GM19452 (cell line): ENCODE results near the gene CD83.

ENCODE experiments used
- ATAC-seq: cut with Tn5 transposase; IDR thresholded peaks from one replicate; pipeline ENCODE4 v1.9.1; 2021; ENCODE audit not compliant: unreplicated experiment

The CD83 gene

GRCh38 chr6:14091339-14091978 lies 26.1 kb upstream of the CD83 start:
- ATAC-seq: no peak

DNA sequence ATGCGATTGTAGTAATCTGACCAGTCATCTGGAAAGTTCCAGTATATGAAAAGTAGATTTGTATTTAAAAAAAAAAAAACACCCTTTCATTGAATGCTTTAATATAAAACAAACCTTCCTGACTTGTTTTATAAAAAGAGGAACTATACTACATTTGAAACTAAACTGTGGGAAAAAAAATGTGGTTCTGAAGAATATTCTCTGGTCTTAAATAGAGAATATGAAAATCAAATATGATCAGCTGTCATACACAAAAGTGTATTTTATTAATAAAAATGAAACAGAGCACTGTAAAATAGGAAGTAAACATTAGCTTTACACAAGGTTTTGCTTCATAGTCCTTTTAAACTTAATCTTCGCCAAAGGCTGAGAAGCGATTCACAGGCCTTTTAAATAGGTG lies 25.3 kb upstream of the CD83 start:
- ATAC-seq: no peak

DNA sequence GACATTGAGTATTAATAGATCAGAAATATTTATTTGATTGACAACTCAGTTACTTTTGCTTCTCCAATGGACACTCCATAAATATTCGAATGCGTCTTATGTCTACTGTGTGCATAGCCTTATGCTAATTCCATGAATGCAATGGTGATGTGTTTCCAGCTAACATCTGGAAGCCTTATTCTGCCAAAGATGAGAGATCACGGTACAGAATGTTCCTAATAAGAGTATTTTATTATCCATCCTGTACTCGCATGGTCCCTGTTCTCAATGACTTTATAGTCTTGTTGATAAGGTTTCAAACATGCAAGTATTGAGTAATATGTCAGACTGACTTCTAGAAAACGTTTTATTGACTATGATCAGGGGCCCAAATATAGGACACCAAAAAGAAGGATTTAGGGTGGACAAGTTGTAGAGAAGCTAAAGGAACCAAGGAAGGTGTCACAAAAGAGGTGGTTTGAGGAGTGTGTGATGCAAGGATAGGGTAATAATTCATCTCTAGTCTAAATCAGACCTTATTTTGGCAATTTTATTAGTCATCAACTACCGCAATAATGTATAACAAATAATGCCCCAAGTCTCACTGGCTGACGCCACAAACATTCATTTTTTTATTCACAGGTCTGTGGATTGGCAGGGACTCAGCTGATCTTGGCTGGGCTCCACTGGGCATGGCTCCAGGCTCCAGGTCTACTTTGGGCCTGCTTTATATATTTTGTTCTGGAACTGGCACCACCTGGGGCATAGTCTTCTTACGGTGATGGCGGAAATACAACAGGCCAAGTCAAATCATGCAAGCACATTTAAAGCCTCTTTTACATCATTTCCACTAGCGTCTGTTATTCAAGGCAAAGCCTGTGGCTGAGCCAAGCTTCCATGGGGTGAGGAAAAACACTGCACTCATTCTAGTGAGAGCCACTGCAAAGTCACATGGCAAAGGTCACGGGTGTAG lies 24.5 kb upstream of the CD83 start:
- no peak for ATAC-seq

DNA sequence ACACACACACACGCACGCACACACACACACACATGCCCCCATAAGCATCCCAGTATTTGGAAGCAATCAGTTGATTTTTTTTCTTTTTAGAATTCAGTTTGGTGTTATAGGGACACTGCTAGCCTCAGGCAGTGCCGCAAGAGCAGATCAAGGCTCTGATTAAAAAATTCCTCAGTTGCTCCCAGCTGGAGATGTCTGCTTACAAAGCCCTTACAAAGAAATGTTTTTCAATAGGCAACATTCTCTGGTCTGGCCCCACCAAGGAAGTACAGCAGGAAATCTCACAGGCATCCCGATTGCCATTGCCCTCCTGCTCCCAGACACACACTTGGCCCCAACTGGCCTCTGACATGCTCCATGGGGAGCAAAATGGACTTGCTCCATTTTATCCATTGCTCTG lies 22.9 kb upstream of the CD83 start:
- no peak for ATAC-seq

GRCh38 chr6:14095437-14095836 lies 22.1 kb upstream of the CD83 start:
- ATAC-seq: peak; percentile 55

GRCh38 chr6:14100138-14100537 lies 17.4 kb upstream of the CD83 start:
- ATAC-seq: no peak

DNA sequence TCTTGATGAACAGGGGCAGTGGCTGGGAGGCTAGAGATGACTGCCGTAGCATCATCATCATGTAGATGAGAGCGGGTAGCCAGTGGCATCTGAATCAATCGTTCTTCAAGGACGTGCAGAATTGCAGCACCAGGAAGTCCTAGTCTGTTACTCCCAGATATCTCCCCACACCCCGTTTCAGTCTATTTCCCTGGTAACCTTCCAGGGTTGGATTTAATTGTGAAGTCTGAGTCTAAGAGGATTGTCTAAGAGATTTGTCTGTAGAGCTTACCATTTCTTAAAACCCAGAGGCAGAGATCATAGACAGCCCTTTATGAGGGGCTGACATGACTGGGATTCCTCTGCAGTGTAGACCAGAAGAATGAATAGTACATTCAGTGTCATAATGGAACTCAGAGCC lies 16.6 kb upstream of the CD83 start:
- no peak for ATAC-seq

DNA sequence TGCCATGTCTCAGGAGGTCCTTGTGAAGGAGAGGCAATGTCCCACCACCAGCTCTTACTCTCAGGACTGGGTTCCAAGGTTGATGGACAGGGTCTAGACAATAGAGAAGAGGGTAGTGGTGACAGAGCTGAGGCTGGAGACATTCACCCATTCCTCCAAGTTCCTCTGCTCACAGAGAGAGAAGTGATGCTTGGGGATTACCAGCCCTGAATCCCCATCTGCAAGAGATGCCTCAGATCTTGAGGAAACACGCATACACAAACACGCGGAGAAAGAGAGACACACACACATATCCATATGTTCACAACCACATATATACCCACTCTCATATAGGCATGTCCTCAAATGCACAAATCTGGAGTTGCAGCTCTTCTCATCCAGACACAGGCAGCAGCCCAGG lies 15.2 kb upstream of the CD83 start:
- ATAC-seq: no peak

- ATAC-seq: no peak
Observed at GRCh38 chr6:14105547-14105946, 12.0 kb upstream of the CD83 start.

GRCh38 chr6:14107000-14107399 lies 10.6 kb upstream of the CD83 start:
- ATAC-seq: no peak

DNA sequence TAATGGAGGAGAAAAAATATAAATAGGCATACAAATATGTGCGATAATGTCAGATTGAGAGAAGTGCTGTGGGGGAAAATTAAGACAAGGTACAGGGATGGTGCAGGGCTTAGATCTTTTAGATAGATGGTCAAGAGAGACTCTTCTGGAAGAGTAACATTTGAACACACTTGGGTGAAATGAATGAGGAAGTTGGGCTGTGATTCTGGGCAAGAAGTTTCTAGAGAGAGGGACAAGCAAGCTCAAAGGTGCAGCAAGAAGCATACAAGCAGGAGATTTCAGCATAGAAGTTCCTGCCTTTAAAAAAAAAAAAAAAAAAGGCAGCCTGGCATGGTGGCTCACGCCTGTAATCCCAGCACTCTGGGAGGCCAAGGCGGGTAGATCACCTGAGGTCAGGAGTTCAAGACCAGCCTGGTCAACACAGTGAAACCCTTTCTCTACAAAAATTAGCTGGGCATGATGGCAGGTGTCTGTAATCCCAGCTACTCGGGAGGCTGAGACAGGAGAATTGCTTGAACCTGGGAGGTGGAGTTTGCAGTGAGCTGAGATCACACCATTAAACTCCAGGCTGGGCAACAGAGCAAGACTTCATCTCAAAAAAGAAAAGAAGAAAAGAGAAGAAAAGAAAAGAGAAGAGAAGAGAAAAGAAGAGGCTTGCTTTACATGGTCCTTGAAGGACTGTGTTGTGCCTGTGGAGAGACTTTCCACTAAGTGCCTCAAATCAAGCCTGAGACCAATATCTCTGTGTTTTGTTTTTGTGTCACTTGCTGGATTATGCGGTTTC lies 9.7 kb upstream of the CD83 start:
- ATAC-seq: no peak

DNA sequence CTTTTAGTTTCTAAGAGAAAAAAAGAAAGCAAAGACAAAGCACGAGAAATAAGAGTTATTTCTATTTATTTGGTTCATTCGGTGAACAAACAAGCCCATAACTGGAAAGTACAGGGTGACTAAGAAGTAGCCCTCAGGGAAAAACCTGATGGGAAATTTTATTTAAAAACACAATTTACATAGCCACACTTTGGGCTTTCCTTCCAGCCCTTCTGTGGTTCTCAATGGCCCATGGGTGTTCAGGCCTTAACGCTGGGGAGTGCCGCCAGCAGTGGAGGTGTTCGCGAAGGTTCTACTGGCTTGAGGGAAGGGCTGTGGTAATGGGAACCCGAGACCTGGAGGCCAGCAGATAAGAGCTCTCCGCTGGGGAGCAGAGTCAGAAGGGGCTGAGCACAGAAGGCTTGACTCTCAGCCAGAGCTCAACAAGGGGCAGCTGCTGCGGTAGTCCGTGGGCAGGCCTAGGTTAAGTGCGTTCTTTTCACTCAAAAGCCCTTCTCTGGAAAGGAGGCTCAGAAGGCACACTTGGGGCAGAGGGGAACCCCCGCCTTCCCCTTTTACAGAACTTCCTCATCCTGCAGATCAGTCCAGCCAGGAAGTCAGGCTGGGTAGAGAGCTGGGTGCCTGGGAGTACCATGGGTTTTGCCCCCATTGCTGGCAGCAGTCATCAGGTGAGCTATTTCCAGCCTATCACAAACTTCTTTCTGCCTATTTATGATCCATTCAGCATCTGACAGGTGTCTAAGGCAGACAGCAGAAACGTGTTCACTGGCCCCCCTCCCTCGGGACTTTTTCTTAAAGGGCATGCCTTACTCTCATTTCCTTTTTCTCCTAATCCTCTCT lies 8.8 kb upstream of the CD83 start:
- ATAC-seq: peak; percentile 66

DNA sequence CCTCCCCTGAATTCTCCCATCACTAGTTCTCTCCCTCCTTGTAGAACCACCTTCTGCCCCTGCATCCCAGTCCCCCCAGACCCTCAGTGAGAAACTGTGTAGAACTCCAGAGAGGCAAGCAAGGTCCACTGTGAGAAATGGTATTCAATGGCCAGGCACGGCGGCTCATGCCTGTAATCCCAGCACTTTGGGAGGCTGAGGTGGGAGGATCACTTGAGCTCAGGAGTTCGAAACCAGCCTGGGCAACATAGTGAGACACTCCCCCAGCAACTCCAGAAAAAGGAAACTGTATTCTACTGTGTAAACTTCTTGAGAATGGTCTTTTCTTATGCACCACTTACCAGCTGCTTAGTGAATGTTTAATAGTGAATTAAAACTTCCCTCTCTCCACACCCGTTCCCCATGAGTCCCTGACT lies 8.2 kb upstream of the CD83 start:
- peak; percentile 10 for ATAC-seq

GRCh38 chr6:14110001-14110818 lies 7.4 kb upstream of the CD83 start:
- ATAC-seq: peak; percentile 40

GRCh38 chr6:14113976-14114375 lies 3.6 kb upstream of the CD83 start:
- no peak for ATAC-seq

DNA sequence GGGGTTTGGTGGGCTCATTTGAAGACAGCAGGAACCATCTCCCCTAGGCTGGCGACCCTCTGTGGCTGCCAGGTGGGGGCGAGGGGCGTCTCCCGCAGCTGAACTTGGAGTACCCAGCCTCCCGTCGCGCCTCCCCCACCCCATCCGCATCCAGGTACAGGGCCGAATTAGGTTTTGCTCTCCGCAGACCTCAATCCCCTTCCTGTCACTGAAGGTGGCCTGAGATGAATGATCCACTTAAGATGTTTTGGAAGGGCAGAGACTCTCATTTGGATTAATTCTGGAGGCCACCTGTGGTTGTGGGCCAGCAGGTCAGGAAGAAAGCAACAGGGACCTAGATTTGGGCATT lies 493 bp downstream of the CD83 start:
- ATAC-seq: no peak

- no peak for ATAC-seq
Observed at GRCh38 chr6:14118446-14118845, 874 bp downstream of the CD83 start.

DNA sequence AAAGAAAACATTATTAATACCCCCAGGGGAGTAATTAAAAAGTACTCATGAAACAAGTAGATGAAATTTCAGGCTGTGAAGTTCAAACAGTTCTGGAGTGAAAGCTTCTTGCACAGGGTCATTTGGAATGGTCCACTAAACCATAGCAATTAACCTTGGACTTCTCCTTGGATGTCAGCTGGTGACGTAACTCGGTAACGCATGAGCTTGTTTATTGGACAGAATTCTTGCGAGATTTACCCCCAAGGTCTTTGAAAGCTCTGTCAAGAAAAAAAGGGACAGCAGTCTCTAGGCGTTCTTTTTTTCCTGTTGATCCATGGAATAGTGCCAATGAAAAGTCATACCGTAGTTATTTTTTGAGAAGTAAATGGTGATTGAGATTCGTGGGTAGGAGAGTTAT lies 2.2 kb downstream of the CD83 start:
- no peak for ATAC-seq

- ATAC-seq: no peak
Observed at GRCh38 chr6:14120546-14120945, 3.0 kb downstream of the CD83 start.

GRCh38 chr6:14121936-14122344 lies 4.4 kb downstream of the CD83 start:
- peak; percentile 69 for ATAC-seq
